Activated CD4-positive, alpha-beta T cell treated with anti-CD3 and anti-CD28 coated beads, Interleukin-2, amount 50 U/mL, for 4 hours (primary cell): ENCODE results near the gene PPIE.

Source experiments
- DNase-seq, 2 experiments: peaks; one replicate each; pipeline ENCODE4 v3.0.0-alpha.2; 2020

The PPIE gene

DNA sequence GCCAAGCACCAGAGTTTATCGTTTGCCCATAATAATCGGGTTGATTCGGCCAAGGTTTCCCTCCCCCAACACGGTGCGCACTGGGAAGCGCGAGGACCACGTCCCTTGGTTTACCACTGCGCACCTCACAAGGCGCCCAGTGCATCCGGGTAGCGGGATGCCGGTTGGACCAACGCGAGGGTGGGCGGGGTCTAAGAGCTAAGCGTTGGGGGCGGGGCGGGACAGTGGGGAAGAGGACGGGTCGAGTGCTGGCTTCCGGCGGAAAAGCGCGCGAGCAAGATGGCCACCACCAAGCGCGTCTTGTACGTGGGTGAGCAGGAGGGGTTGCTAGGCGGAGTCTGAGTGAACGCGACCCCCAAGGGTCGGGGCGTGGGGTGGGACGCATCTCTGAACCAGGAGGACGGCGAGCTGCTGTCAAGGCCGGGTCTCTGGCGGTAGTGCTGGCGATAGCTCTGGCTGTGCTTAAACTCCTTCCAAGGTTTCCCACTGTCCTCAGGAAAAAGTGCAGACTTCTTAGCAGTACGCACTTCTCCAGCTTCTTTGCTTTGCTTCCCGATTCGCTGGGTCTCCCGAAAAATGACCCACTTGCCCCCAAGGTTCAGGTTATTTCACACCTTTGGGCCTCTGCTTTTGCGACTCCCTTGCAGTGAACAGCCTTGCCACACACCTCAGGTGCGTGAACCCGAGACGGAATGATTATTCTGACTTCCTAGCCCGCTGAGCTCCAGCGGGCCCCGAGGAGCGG is at the start of gene PPIE:
Gene PPIE, plus strand, starts transcription at position 261 of the 745 bp plus-strand sequence. Its CDS starts 19 bp downstream, at position 280.
- peak; percentile 97 for DNase-seq

DNA sequence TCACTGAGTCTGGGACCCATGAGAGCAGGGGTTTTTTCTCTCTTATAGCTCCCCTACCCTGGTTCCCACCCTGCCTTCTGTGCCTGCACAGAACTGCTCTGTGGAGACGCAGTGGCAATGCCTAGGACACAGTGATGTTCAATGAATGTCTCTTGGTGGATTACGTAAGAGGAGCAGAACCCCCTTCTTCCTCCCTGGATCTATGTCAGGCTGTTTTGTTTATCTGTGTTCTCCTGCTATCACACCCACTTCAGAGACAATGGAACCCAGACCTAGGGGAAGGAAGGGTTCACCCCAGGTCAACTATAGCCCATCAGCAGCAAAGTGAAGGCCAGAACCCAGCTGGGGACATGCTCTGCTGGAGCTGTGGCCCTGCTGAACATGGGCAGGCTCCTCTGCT is 49.5 kb upstream of the PPIE start:
- DNase-seq, result no peak

- DNase-seq, result no peak
Observed at GRCh38 chr1:39689635-39690034, 49.0 kb upstream of the PPIE start.

DNA sequence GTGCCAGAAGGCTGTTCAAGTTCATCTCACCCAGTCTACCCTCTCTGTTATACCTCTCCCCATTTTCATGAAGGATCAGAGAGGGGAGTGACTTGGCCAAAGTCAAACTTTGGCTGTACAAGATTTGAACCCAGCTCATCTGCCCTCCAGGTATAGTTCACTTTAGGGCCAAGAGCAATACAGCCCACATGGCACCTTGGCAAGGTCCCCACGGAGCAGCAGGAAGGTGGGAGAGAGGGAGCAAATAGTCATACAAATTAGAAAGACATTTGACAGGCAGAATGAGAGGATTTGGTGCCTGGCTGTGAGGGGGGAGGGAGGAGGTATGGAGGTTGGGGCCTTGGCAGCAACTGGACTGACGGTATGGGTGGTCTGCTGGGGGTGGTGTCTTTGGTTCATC is 48.5 kb upstream of the PPIE start:
- no peak for DNase-seq

DNA sequence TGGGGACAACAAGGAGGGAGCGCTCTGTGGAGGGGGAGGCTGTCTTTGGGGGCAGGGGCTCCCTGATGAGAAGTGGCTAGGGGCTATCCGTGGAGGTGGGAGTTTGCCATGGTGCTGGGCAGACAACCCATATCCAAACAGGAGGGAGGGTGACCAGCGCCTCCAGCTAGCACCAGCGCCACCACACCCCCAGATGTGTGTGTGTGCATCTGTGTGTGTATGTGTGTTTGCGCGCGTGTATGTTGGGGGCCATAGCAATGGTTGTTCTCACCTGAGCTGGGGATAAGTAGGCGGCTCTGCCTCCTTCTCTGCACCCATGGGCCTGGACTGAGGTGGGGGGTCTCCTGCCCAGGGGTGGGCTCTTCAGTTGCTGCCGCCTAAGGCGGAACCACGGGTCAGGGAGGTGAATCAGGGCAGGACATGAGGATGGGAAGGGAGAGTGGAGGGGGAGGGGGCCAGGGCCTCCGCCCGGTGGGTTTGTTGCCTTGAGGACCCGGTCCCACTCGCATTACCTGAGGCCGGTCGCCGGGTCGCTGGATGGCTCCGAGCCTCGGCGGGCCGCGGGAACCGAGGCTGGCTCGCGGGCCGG is 47.8 kb upstream of the PPIE start:
- no peak for DNase-seq

GRCh38 chr1:39691383-39692151 is 47.1 kb upstream of the PPIE start, which contains the start of gene HPCAL4:
Gene HPCAL4, minus strand, starts transcription at chr1:39691433. Its CDS starts 6,830 bp downstream, at chr1:39684603.
- peak; percentile 90 for DNase-seq

DNA sequence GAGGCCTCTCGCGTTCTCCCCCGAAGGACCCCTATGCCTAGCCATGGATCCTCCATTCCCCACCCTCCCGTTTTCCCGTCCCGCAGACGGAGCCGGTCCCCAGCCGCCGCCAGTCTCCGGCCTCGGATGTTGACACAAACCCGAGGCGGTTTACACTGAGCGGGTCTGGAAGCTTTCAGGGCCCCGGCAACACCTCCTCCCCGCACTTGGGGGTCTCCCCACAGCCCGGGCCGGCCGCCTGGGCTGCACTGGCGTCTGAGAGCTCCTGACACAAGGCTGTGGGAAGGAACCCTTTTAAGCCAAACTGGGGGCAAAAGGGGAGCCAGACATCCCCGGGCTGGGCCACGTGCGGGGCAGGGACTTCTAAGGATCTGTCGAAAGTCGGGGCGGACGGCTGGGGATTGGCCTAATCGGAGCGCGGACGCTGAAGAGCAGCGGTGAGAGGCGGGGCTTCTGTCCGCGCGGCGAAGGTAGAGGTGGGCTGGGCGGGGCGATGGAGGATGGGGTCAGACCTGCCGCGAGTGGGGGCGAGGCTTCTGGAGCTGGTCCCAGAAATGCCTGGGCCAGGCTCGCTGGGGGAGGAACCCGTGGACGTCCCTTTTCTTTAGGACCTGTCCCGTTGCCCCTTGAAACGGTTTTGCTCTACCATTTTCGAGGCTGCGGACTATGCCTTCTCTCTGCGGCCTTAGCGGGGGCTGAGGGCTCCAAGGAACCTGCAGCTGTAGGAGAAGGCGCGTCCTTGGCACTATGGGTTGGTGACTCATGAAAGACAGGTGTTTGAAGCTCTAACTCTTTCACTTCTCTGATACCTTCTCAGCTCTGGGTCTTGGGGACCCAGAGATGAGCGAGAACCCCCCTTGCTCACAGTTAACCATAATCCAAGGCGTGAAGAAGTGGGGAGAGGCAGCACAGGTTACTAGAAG is 46.3 kb upstream of the PPIE start:
- DNase-seq, result no peak

- no peak for DNase-seq
Observed at GRCh38 chr1:39694026-39694425, 44.7 kb upstream of the PPIE start.

DNA sequence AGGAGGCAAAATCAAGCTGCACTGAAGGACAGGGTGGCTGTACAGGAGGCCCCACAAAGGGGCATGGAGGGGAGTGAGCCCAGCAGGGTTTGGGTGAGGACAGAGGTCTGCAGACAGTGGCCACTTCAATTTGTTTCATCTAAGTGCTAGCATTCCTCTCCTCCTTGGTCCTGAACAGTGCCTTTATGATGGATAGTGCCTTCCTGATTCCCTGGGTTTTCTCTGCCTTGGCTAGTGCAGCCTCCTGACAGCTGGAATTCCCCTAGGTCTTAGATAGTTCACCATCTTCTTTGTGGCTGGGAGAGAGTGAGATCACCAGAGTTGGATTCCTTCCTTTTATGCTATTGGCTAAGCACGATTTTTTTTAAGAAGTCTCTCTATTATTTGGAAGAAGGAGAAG is 43.7 kb upstream of the PPIE start:
- DNase-seq, result no peak

- DNase-seq, result no peak
Observed at GRCh38 chr1:39696448-39696847, 42.2 kb upstream of the PPIE start.

DNA sequence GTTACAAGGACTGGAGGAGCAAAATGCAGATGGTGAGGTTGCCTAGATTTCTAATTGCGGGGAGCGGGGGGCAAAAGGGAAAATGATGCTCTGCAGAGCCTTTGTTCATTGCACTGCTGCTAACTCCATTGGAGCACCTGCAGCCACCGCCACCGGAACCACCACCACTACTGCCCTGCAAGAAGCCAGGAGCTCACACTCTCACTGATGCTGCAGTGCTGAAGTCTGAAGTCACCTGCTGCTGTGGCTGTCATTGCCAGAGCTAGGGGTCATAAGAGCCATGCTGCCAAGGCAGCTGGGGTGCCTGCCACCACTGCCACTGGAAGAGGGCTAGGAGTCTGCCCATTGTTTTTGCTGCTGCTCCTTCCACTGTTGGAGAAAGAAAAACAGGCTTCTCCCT is 40.1 kb upstream of the PPIE start:
- no peak for DNase-seq

DNA sequence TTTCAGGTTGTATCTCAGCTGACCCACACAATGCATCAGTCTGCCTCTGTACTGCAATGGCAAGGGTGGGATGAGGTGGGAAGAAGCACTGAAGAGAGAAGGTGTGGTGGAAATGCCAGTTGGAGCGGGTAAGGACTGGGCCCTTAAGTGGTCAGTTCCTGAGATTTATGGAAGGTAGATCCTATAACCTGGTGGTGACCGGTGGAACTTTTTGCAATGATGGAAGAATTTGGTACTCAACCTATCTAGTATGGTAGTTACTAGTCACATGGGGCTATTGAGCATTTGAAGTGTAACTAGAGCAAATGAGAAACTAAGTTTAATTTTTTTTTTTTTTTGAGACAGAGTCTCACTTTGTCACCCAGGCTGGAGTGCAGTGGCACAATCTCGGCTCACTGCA is 39.3 kb upstream of the PPIE start:
- no peak for DNase-seq

GRCh38 chr1:39700348-39700747 is 38.3 kb upstream of the PPIE start:
- no peak for DNase-seq

DNA sequence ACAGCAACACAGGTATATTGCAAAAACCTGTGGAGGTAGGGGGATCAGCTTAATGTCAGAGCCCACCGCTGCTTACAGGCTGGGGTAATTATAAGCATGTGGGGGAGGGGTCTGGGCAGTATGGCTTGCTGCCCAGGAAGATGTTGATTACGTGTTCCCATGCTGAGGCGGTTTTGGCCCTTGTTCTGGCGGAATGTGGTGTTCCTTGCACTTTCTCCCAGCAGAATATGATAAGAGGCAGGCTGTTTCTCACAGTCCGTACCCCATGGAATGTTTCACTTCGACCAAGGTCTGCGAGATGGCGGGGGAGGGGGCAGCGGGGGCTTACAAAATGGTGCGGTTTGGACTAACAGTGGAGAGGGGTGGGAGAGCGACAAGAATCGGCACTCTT is 37.6 kb upstream of the PPIE start:
- no peak for DNase-seq

DNA sequence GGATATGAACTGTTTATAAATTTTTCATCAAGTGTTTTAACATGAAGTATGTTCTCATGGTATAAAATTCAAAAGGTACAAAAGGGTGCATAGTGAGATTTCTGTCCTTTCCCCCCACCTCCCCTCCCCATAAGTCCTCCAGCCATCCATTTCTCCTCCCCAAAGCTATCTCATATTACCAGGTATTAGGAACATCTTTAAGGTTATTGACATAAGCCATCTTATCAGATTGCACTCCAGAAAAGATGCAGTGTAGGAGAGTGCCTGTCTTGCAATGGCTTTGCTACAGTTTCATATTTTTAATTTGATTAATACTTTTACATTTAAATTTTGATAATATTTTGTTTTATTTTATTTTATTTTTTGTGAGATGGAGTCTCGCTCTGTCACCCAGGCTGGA is 33.9 kb upstream of the PPIE start:
- DNase-seq, result no peak

GRCh38 chr1:39707506-39707905 is 31.2 kb upstream of the PPIE start:
- DNase-seq, result no peak

GRCh38 chr1:39711104-39711965 is 27.3 kb upstream of the PPIE start:
- DNase-seq, result no peak

DNA sequence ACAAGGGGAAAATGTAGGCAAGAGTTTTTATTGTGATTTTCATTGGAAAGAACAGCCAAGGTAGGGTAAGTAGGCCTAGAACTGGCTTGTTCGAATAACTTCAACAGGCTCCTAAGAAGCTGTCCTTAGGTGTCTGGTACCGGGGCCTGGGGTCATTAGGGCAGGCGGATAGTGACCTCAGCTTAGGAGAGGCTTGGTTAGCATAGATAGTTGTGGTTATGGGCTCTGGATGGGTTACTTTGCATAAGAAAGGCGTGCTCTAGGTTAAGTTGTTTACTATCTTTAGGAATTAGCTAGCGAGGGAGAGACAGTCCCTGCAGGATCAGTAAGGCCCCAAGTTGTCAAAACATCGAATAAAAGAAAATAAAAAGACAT is 26.7 kb upstream of the PPIE start:
- no peak for DNase-seq

- no peak for DNase-seq
Observed at GRCh38 chr1:39713557-39713956, 25.1 kb upstream of the PPIE start.

- DNase-seq, result no peak
Observed at GRCh38 chr1:39717809-39718208, 20.9 kb upstream of the PPIE start.

DNA sequence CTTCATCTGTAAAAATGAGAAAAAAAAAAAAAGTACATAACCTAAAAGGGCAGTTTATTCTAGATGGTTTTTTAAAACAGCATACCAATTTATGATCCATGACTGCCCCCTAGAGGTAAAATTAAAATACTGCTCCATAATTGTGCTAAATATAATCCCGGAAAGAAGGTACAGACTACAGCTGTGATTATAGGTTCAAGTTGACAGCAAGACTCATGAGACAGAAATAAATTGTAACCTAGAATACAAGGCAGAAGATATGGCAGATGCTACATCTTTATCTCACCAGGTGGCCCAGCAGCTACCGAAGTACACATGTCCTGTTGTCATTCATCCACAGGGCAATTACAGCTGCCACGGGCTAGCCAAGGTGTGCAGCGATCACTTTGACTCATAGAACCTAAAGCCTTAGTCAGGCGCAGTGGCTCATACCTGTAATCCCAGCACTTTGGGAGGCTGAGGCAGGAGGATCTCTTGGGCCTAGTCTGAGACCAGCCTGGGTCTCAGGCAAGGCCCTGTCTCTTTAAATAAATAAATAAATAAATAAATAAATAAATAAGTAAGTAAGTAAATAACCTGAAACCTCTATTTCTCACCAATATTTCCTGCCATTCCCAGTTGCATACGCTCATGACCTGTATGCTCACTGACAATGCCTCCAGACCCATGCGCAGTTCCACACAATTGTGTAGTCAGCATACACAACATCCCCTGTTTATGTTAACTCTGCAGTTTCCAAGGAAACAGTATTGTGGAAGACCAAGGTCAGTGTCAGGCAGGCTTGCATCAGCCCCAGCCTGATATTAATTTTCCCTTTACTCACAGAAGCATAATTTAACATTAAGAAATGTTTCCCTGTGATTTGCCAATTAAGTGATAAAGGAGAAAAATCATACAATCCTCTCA is 18.3 kb upstream of the PPIE start:
- no peak for DNase-seq
